Measurements from ENCODE around the gene ATP5MK.

Gene ATP5MK, protein sequence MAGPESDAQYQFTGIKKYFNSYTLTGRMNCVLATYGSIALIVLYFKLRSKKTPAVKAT

DNA sequence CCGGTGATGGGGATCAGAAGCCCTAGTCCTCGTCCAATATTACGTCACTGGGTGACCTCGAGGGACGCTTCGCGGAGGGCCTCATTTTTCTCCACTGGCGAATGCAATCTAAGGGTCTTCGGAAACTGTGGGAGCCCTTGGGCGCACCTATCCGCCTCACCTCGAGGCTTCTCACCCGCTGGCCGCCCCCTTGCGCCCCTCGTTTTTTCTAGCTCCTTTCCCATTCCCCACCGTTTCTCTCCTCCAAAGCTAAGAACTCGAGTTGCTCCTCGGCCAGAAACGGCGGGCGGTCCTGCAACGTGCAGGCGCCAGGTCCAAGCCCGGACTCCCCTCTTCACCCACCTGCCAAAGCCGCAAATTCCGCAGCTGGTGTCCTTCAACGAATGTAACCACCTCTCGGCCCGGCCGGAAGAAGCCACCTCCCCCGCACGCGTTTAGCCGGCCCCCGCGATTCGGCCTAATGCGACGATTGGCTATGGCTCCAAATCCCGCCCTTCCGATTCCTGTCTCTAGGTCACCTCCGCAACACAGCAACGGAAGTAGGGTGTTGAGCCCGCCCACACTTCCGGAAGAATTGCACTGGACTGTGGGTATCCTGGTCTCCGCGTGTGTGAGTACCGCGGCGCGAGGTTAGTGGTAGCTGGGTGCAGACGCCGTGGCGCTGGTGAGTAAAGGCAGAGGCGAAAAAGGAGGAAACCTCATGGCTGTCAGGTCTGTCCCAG, at the start of gene ATP5MK, which contains the start of gene PDCD11:
Gene ATP5MK (minus strand): TSS at position 409 of the 722 bp plus-strand sequence. CDS start 4,018 bp downstream, outside the sequence.
Gene PDCD11 (plus strand): TSS at position 560 of the 722 bp plus-strand sequence. CDS start 1,801 bp downstream, outside the sequence.
- Histone ChIP-seq H3K27me3 (ENCODE audit: insufficient read depth, low read depth, severe bottlenecking) (no peaks in the 10 kb centered on the region), H3K36me3 (peaks cover 52% of the 10 kb centered on the region), H3K4me3 (ENCODE audit: low read depth, low read length) (peak within 1 kb of the TSS; percentile 90), H3K27ac (peak within 1 kb of the TSS; percentile 87), H3K9me3 (ENCODE audit: severe bottlenecking) (no peaks in the 10 kb centered on the region)
- peak; percentile 97 for DNase-seq
- TF ChIP-seq, protein P1, sequence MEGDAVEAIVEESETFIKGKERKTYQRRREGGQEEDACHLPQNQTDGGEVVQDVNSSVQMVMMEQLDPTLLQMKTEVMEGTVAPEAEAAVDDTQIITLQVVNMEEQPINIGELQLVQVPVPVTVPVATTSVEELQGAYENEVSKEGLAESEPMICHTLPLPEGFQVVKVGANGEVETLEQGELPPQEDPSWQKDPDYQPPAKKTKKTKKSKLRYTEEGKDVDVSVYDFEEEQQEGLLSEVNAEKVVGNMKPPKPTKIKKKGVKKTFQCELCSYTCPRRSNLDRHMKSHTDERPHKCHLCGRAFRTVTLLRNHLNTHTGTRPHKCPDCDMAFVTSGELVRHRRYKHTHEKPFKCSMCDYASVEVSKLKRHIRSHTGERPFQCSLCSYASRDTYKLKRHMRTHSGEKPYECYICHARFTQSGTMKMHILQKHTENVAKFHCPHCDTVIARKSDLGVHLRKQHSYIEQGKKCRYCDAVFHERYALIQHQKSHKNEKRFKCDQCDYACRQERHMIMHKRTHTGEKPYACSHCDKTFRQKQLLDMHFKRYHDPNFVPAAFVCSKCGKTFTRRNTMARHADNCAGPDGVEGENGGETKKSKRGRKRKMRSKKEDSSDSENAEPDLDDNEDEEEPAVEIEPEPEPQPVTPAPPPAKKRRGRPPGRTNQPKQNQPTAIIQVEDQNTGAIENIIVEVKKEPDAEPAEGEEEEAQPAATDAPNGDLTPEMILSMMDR (IDR thresholded peaks at IDR 0.05; ENCODE audit: low read depth, low read length) = peak; percentile 50

GRCh38 chr10:103445366-103445765, 49.1 kb upstream of the ATP5MK start:
- Histone ChIP-seq H3K9me3 (ENCODE audit: severe bottlenecking) (no peaks in the 10 kb centered on the region), H3K27ac (no peak overlapping the region), H3K36me3 (peaks cover 63% of the 10 kb centered on the region)

GRCh38 chr10:103444478-103444877, 48.2 kb upstream of the ATP5MK start:
- Histone ChIP-seq H3K27ac (no peak overlapping the region), H3K36me3 (peaks cover 72% of the 10 kb centered on the region), H3K27me3 (ENCODE audit: insufficient read depth, low read depth, severe bottlenecking) (no peaks in the 10 kb centered on the region), H3K9me3 (ENCODE audit: severe bottlenecking) (no peaks in the 10 kb centered on the region), H3K4me3 (ENCODE audit: low read depth, low read length) (no peak overlapping the region)
- DNase-seq = no peak
- TF ChIP-seq, protein P1 (IDR thresholded peaks at IDR 0.05; ENCODE audit: low read depth, low read length) = no peak

More at GRCh38 chr10:103445366-103445765, 49.1 kb upstream of the ATP5MK start:
- no peaks in the 10 kb centered on the region for H3K27me3 ChIP-seq (ENCODE audit: insufficient read depth, low read depth, severe bottlenecking)
- TF ChIP-seq, protein P1 (IDR thresholded peaks at IDR 0.05; ENCODE audit: low read depth, low read length) = no peak
- DNase-seq = no peak
- no peak overlapping the region for H3K4me3 ChIP-seq (ENCODE audit: low read depth, low read length)

DNA sequence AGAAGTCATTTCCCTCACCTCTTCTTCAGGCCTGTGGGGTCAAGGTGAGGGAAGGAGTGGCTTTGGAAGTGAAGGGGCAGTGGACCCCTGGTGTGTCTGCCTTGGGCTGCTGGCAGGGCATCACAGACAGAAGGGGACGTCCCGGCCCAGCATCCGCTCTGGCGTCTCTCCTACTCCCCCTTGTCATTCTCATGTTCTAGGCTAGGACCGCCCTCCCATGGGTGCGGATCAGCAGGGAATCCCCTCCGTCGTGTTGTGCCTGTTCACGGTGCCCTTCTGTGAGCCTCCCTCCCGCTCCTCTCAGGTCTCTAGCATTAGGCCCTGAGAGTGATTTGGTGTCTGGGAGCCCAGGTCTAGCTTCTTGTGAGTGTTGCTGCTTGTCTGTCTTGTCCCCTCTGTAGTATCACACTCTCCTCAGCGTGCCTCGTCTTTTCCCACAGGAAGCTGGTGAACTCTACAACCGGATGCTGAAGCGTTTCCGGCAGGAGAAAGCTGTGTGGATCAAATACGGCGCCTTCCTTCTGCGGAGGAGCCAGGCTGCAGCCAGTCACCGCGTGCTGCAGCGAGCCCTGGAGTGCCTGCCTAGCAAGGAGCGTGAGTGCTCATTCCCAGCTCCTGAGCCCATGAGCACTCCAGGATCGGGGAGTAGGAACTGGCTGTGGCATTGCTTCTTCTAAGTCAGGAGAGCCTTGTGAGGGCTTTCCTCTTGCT, 47.4 kb upstream of the ATP5MK start:
- DNase-seq = no peak
- H3K4me3 ChIP-seq (ENCODE audit: low read depth, low read length) = no peak overlapping the region
- peaks cover 81% of the 10 kb centered on the region for H3K36me3 ChIP-seq
- H3K27me3 ChIP-seq (ENCODE audit: insufficient read depth, low read depth, severe bottlenecking) = no peaks in the 10 kb centered on the region
- H3K27ac ChIP-seq = no peak overlapping the region
- TF ChIP-seq, protein P1 (IDR thresholded peaks at IDR 0.05; ENCODE audit: low read depth, low read length) = no peak
- no peaks in the 10 kb centered on the region for H3K9me3 ChIP-seq (ENCODE audit: severe bottlenecking)

DNA sequence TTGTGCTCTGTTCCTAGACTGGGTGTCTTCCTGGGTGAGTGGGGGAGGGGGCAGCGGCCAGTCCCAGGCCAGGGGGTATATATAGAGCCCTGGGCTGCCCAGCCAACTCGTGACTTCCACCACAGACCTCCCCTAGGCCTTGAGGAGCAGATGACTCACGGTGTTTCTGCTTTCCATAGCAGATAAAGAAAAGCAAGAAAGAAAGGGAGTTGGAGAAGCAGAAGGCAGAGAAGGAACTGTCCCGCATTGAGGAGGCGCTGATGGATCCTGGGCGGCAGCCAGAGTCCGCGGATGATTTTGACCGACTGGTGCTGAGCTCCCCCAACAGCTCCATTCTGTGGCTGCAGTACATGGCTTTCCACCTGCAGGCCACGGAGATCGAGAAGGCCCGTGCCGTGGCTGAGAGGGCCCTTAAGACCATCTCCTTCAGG, 45.8 kb upstream of the ATP5MK start:
- DNase-seq = no peak
- H3K27ac ChIP-seq = no peak overlapping the region
- H3K27me3 ChIP-seq (ENCODE audit: insufficient read depth, low read depth, severe bottlenecking) = no peaks in the 10 kb centered on the region
- H3K4me3 ChIP-seq (ENCODE audit: low read depth, low read length) = no peak overlapping the region
- peaks cover 89% of the 10 kb centered on the region for H3K36me3 ChIP-seq
- no peaks in the 10 kb centered on the region for H3K9me3 ChIP-seq (ENCODE audit: severe bottlenecking)
- TF ChIP-seq, protein P1 (IDR thresholded peaks at IDR 0.05; ENCODE audit: low read depth, low read length) = no peak

Measured in WERI-Rb-1 (cell line).